ENCODE measurements around the gene GPR160.

The GPR160 gene

DNA sequence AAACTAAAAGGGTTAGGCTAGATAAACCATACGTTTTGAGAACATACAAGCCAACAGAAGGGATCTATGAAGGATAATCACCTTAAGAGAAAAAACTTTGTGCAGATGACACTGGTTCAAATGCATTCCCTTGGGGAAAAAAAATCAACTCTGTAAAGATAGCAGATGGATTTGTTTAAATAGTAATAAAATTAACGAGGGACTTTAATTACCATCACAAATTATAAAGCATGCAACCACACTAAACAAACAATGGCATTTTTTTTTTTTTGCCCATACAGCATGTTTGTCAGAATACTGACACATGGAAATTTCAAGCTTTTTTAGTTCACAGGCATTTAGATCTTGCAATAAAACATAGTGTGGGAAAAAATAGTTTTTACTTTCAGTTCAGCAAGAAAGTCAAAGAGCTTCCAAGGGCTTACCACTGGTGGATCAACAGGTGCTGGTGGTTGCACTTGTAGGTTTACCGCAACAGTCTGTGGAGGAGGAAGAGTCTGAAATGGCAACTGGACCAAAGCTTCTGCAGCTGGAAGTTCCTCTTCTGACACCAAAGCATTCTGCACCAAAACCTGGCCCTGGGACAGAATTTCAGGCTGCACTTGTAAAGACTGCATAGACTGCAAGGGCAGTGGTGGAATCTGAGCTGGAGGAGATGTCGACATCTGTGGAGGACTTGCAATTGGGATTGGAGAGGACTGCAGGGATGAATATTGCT is 90.6 kb downstream of the GPR160 start:
- DNase-seq = no peak

DNA sequence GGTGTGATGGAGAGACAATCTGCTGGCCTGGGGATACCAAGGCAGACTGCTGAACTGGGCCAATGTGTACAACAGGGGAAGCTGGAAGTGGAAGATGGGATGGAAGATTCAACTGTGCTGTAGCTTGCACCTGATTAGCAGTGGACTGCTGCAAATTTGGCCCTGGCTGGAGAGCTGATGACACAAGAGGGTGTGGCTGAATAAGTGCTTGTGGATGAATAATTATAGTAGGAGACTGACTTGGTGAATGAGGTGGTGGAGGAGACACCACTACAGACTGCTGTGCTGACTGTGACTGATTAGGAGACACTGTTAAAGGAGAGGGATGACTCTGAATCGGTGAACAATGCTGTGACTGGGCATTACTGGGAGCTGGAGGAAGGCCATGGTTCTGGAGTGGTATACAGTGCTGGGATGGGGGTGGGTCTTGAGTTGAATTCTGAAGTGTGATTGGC is 91.2 kb downstream of the GPR160 start:
- DNase-seq = no peak

DNA sequence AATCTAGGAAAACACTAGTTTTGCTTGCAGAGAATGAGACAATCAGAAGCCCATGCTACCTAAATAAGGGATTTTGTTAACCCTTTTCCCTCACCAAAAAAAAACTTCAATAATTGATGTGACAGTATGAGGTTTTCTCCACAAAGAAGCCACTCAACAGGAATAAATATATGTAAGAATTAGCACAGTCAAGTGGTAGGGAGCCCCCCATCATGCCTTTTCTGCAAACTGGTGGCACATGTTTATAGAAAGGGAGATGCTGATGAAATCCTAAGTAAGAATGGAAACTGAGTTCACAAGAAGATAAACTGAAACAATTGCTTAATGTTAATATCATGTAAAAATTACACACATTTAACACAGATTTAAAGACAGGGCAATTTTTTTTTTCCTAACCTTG is 92.7 kb downstream of the GPR160 start:
- DNase-seq = no peak

DNA sequence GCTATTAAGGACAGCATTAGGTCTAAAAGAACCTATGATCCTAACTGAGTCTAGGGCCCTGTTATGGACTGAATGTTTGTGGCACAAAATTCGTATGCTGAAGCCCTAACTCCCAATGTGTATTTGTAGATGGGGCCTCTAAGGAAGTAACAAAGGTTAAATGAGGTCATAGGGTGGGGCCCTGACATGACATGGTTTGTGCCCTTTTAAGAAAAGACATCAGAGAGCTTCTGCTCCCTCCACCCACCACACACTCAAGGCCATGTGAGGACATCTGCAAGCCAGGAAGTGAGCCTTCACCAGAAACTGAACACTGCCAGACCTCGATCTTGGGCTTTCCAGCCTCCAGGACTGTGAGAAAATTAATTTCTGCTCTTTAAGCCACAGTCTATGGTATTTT is 94.5 kb downstream of the GPR160 start:
- DNase-seq = no peak

Data from activated CD8-positive, alpha-beta memory T cell treated with anti-CD3 and anti-CD28 coated beads, Interleukin-2, amount 50 U/mL, for 4 hours (primary cell).